OCI-LY1 (cell line): Measurements from ENCODE around the gene MYLK2.

ENCODE experiments used
- CTCF ChIP-seq: fragments of 200-600 bp; sonication (generic), shearing (Covaris generic); IDR thresholded peaks from 2 replicates; pipeline ENCODE4 v1.5.1; 2017; ENCODE audit warnings: mild to moderate bottlenecking, antibody characterized with exemption, low read length, moderate library complexity, mixed read lengths
- EZH2 ChIP-seq: fragments of 200-600 bp; sonication (generic), shearing (Covaris generic); IDR thresholded peaks from 2 replicates; pipeline ENCODE4 v1.8.0; 2017; ENCODE audit warnings: borderline replicate concordance, mixed run types, mild to moderate bottlenecking, antibody characterized with exemption, low read length, moderate library complexity, mixed read lengths

GRCh38 chr20:31845300-31845863 is 26.2 kb downstream of the MYLK2 start, which contains the start of gene FOXS1:
- TF ChIP-seq CTCF (no peak), EZH2 (no peak)
